NCI-H2081 (cell line): ENCODE measurements around the gene GSN.

Experiments
- DNase-seq, 2 experiments: peaks; one replicate each; lab custom pipeline; 2025; lab: John Stamatoyannopoulos, UW

GSN gene

GRCh38 chr9:121372239-121373010 is 104.5 kb downstream of the GSN start:
- no peak for DNase-seq

DNA sequence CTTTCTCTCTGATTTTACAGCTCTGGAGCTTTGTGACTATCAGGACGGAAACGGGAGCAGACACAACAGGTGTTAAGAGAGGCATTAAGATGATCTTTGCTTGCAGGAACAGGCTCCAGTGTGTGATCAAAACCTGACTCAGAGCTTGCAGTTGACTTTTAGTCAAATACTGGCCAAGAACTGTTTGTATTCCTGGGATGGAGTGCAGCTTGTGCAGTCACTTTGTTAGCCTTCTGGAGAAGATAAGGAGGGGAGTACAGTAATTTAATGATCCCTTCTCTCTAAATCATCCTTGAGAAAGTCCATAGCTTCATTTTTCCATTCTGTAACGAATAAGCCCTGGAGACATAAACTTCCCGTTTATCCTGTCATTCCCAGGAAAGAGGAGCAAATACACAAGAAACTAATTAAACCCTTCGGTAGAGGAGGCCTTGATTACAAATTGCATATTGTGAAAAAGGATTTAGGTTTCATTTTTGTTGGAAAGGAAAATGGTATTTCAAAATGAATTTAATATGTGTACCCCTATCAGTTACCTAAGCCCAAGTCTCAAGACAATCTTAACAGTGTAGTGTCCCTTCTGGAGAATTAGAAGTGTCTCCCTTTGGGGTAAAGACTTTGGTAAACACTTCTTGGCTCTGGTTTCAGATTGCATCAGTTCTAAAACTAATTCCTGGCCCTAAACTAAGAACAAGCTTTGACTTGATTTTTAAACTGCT is 105.2 kb downstream of the GSN start:
- DNase-seq, result no peak

- no peak for DNase-seq
These were observed 108.4 kb downstream of the GSN start for GRCh38 chr9:121376214-121376830.

DNA sequence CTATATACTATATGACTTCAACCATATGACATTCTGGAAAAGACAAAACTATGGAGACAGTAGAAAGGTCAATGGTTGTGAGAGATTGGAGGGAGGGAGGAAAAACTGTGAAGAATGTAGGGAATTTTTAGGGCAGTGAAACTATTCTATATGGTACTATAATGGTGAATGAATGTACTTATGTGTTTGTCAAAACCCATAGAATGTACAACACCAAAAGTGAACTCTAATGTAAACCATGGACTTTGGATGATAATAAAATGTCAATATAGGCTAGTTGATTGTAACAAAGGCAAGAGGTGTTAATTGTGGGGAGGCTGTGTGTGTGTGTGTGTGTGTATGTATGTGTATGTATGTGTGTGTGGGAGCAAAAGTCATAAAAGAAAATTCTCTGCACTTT is 112.9 kb downstream of the GSN start:
- no peak for DNase-seq
